ENCODE results near the gene LYZ.
"Not testable (repeated sequence)": the region's sequence is repeated elsewhere in the genome, so short reads cannot be mapped to it uniquely, and the experiment has no call there.

LYZ gene

DNA sequence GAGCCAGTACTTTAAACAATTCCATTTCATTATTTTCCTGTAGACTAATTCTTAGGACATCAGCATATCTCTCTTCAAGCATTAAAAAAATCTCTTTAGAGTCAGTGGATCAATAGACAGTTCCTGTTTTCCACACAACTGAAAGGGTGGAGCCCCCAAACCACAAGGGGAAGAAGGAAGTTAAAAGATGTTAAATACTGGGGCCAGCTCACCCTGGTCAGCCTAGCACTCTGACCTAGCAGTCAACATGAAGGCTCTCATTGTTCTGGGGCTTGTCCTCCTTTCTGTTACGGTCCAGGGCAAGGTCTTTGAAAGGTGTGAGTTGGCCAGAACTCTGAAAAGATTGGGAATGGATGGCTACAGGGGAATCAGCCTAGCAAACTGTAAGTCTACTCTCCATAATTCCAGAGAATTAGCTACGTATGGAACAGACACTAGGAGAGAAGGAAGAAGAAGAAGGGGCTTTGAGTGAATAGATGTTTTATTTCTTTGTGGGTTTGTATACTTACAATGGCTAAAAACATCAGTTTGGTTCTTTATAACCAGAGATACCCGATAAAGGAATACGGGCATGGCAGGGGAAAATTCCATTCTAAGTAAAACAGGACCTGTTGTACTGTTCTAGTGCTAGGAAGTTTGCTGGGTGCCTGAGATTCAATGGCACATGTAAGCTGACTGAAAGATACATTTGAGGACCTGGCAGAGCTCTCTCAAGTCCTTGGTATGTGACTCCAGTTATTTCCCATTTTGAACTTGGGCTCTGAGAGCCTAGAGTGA lies at the start of gene LYZ:
TSS of gene LYZ (plus strand) at position 220 of the 777 bp plus-strand sequence. CDS start at position 248, 28 bp downstream.
- H3K4me3 ChIP-seq (ENCODE audit: low read length), result no peak within 1 kb of the TSS
- H3K27me3 ChIP-seq (ENCODE audit: insufficient read depth, low read length), result no peaks in the 10 kb centered on the region
- no peaks in the 10 kb centered on the region for H3K4me1 ChIP-seq (ENCODE audit: insufficient read depth, low read length)
- no peaks in the 10 kb centered on the region for H3K9me3 ChIP-seq (ENCODE audit: low read length)
- no peaks in the 10 kb centered on the region for H3K36me3 ChIP-seq (ENCODE audit: insufficient read depth, low read length)
- H2AFZ ChIP-seq (ENCODE audit: low read depth, low read length), result no peak within 1 kb of the TSS

- Histone ChIP-seq H3K4me1 (ENCODE audit: insufficient read depth, low read length) (no peaks in the 10 kb centered on the region), H3K36me3 (ENCODE audit: insufficient read depth, low read length) (no peaks in the 10 kb centered on the region), H3K4me3 (ENCODE audit: low read length) (no peak overlapping the region), H3K9me3 (ENCODE audit: low read length) (peaks cover 3% of the 10 kb centered on the region), H2AFZ (ENCODE audit: low read depth, low read length) (no peak overlapping the region), H3K27me3 (ENCODE audit: insufficient read depth, low read length) (no peaks in the 10 kb centered on the region)
Measured at GRCh38 chr12:69298947-69299346, 49.2 kb upstream of the LYZ start.

GRCh38 chr12:69304284-69304683 lies 43.9 kb upstream of the LYZ start:
- Histone ChIP-seq H3K4me3 (ENCODE audit: low read length) (no peak overlapping the region), H3K9me3 (ENCODE audit: low read length) (peaks cover 2% of the 10 kb centered on the region), H3K4me1 (ENCODE audit: insufficient read depth, low read length) (no peaks in the 10 kb centered on the region), H2AFZ (ENCODE audit: low read depth, low read length) (no peak overlapping the region), H3K36me3 (ENCODE audit: insufficient read depth, low read length) (no peaks in the 10 kb centered on the region), H3K27me3 (ENCODE audit: insufficient read depth, low read length) (no peaks in the 10 kb centered on the region)

DNA sequence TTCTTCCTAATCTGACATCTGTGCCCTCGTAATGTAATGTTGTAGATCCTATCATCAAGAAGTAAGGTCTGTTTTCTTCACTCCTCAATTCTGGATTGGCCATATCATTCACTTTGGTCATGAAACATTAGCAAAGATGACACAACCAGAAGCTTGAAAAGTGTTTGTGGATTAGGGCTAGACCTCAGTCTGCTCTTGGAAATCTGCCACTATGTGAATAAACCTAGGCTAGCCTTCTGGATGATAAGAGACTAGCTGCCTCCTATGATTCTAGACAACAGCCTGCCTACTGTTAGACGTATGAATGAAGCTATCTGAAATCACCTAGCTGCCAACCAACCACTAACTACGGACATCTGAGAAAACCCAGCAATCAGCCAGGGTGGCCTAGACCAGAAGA lies 38.7 kb upstream of the LYZ start:
- Histone ChIP-seq H3K36me3 (ENCODE audit: insufficient read depth, low read length) (no peaks in the 10 kb centered on the region), H3K9me3 (ENCODE audit: low read length) (peaks cover 2% of the 10 kb centered on the region), H2AFZ (ENCODE audit: low read depth, low read length) (no peak overlapping the region), H3K27me3 (ENCODE audit: insufficient read depth, low read length) (no peaks in the 10 kb centered on the region), H3K4me3 (ENCODE audit: low read length) (no peak overlapping the region), H3K4me1 (ENCODE audit: insufficient read depth, low read length) (no peaks in the 10 kb centered on the region)

GRCh38 chr12:69313209-69313608 lies 35.0 kb upstream of the LYZ start:
- Histone ChIP-seq H3K4me1 (ENCODE audit: insufficient read depth, low read length) (no peaks in the 10 kb centered on the region), H3K27me3 (ENCODE audit: insufficient read depth, low read length) (no peaks in the 10 kb centered on the region), H3K9me3 (ENCODE audit: low read length) (no peaks in the 10 kb centered on the region), H2AFZ (ENCODE audit: low read depth, low read length) (no peak overlapping the region), H3K4me3 (ENCODE audit: low read length) (no peak overlapping the region), H3K36me3 (ENCODE audit: insufficient read depth, low read length) (no peaks in the 10 kb centered on the region)

- not testable (repeated sequence) for H3K27me3 ChIP-seq (ENCODE audit: insufficient read depth, low read length); H2AFZ ChIP-seq (ENCODE audit: low read depth, low read length); H3K4me1 ChIP-seq (ENCODE audit: insufficient read depth, low read length); H3K9me3 ChIP-seq (ENCODE audit: low read length); H3K36me3 ChIP-seq (ENCODE audit: insufficient read depth, low read length); H3K4me3 ChIP-seq (ENCODE audit: low read length)
Measured at GRCh38 chr12:69316784-69317183, 31.4 kb upstream of the LYZ start.

GRCh38 chr12:69317233-69317632 lies 30.9 kb upstream of the LYZ start:
- H3K9me3 ChIP-seq (ENCODE audit: low read length); H3K4me1 ChIP-seq (ENCODE audit: insufficient read depth, low read length); H3K27me3 ChIP-seq (ENCODE audit: insufficient read depth, low read length); H3K36me3 ChIP-seq (ENCODE audit: insufficient read depth, low read length); H2AFZ ChIP-seq (ENCODE audit: low read depth, low read length); H3K4me3 ChIP-seq (ENCODE audit: low read length): not testable (repeated sequence)

- H3K27me3 ChIP-seq (ENCODE audit: insufficient read depth, low read length), result no peaks in the 10 kb centered on the region
- H3K36me3 ChIP-seq (ENCODE audit: insufficient read depth, low read length), result no peaks in the 10 kb centered on the region
- H2AFZ ChIP-seq (ENCODE audit: low read depth, low read length), result no peak overlapping the region
- no peak overlapping the region for H3K4me3 ChIP-seq (ENCODE audit: low read length)
- H3K9me3 ChIP-seq (ENCODE audit: low read length), result no peaks in the 10 kb centered on the region
- peaks cover 4% of the 10 kb centered on the region for H3K4me1 ChIP-seq (ENCODE audit: insufficient read depth, low read length)
Measured at GRCh38 chr12:69318225-69318624, 30.0 kb upstream of the LYZ start.

- H2AFZ ChIP-seq (ENCODE audit: low read depth, low read length), result no peak overlapping the region
- H3K27me3 ChIP-seq (ENCODE audit: insufficient read depth, low read length), result no peaks in the 10 kb centered on the region
- H3K36me3 ChIP-seq (ENCODE audit: insufficient read depth, low read length), result no peaks in the 10 kb centered on the region
- no peak overlapping the region for H3K4me3 ChIP-seq (ENCODE audit: low read length)
- H3K9me3 ChIP-seq (ENCODE audit: low read length), result no peaks in the 10 kb centered on the region
- H3K4me1 ChIP-seq (ENCODE audit: insufficient read depth, low read length), result peaks cover 4% of the 10 kb centered on the region
Measured at GRCh38 chr12:69321351-69321750, 26.8 kb upstream of the LYZ start.

DNA sequence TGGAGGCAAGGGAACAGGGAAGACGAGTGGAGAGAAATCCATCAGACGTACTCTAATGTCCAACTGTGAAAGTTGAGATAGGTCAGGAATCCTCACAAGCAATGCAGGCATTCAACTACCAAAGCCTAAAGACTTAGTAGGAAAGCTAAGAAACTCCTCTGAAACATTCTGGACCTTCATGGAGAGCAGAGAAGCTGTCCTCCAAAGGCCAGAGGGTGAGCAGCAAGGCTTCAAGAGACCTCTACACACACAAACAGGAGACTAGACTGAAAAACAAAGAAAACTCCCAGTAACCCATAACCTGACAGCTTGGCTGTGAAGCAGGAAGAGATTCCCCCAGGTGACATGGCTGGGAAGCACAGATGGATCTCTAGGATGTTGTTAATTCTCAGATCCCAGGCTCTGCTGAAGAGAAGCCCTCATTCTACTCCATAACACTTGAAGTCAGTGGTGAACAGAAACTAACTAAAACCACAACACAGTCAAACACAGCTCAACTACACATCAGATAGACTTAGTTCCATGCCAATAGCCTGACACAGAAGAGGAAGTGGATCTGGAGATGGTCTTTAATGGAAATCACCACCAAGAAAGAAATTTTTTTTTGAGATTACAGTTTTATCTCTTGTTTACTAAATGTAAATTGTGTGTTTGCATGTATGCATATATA lies 23.2 kb upstream of the LYZ start:
- peaks cover 5% of the 10 kb centered on the region for H3K27me3 ChIP-seq (ENCODE audit: insufficient read depth, low read length)
- no peaks in the 10 kb centered on the region for H3K9me3 ChIP-seq (ENCODE audit: low read length)
- no peaks in the 10 kb centered on the region for H3K36me3 ChIP-seq (ENCODE audit: insufficient read depth, low read length)
- H3K4me3 ChIP-seq (ENCODE audit: low read length), result no peak overlapping the region
- H3K4me1 ChIP-seq (ENCODE audit: insufficient read depth, low read length), result peaks cover 4% of the 10 kb centered on the region
- H2AFZ ChIP-seq (ENCODE audit: low read depth, low read length), result no peak overlapping the region

- Histone ChIP-seq H3K4me3 (ENCODE audit: low read length) (no peak overlapping the region), H2AFZ (ENCODE audit: low read depth, low read length) (no peak overlapping the region), H3K4me1 (ENCODE audit: insufficient read depth, low read length) (peaks cover 6% of the 10 kb centered on the region), H3K9me3 (ENCODE audit: low read length) (no peaks in the 10 kb centered on the region), H3K27me3 (ENCODE audit: insufficient read depth, low read length) (peaks cover 26% of the 10 kb centered on the region), H3K36me3 (ENCODE audit: insufficient read depth, low read length) (no peaks in the 10 kb centered on the region)
Measured at GRCh38 chr12:69328426-69328825, 19.8 kb upstream of the LYZ start.

DNA sequence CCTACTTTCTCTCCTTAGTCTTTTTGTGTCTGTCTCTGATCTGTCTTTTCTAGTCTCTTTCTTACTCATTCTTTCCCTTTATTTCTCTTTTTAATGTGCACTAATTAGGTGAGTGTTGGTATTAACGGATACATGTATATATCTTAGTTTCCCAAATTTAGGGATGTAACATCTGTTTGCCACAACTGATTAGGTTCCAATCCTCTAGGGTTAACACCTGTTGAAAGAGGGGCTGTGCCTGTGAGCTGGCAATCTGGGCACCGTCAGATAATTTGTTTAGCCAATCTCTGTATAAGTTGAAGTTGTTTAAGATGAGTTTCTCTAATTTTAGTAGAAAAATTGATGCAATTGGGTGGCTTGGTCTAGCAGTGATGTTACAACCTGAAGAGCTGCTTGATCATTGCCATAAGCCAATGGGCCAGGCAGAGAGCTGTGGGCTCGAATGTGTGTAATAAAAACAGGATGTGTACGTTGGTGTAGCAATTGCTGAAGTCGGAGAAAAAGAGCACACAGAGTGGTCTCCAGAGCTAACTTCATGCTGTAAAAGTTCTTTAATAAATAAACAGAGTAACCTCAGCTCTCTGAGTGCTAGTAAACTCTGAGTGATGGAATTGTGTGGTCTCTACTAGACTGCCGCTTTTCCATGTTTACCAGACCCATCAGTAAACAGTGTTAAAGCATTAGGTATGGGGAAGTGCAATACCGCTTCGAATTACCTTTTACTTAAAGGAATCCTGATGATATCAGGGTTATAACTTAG lies 18.3 kb upstream of the LYZ start:
- no peak overlapping the region for H3K4me3 ChIP-seq (ENCODE audit: low read length)

More for the DNA sequence above, 18.3 kb upstream of the LYZ start:
- H3K27me3 ChIP-seq (ENCODE audit: insufficient read depth, low read length), result peaks cover 29% of the 10 kb centered on the region
- H3K9me3 ChIP-seq (ENCODE audit: low read length), result no peaks in the 10 kb centered on the region
- no peaks in the 10 kb centered on the region for H3K36me3 ChIP-seq (ENCODE audit: insufficient read depth, low read length)
- H3K4me1 ChIP-seq (ENCODE audit: insufficient read depth, low read length), result peaks cover 6% of the 10 kb centered on the region
- no peak overlapping the region for H2AFZ ChIP-seq (ENCODE audit: low read depth, low read length)
